ENCODE measurements around the gene SPAG6.

Gene SPAG6

DNA sequence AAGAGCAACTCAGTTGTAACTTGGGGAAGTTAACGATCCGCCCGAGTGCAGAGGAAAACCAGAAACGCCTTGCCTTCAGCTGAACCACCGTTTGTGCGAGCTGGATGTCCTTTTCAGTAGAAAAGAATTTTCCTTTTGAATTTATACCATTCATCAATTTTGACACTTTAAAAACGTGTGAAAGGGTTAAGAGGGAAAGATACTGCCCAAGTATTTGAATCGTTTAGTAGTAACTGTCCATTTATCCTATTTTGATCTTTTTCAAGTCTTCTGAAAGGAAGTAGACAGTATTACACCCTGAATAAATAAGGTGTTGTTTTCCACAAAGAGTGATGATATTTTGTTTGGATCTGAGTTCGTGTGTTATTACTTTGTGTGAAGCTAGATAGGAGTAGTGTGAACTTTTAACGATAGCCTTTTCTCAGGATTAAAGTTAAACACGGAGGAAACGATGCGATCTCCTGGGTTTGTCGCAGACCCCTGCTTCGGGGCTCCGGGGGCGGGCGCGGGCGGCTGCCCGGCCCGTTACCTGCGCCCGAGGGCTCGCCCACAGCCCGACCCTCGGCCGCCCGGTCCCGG, 25.2 kb upstream of the SPAG6 start:
- peaks cover 5% of the 10 kb centered on the region for H3K27me3 ChIP-seq (ENCODE audit: insufficient read depth, poor library complexity, severe bottlenecking)
- peak overlapping the region; percentile 57 for H3K27ac ChIP-seq (replicated peaks)

GRCh38 chr10:22320591-22321155, 24.6 kb upstream of the SPAG6 start, which contains the start of gene BMI1:
TSS of gene BMI1 (plus strand) at chr10:22321099. CDS start at chr10:22326450, 5,351 bp downstream.
- peak within 1 kb of the TSS; percentile 50 for H3K4me3 ChIP-seq (replicated peaks; ENCODE audit: insufficient read depth, low read length)
- peaks cover 5% of the 10 kb centered on the region for H3K27me3 ChIP-seq (ENCODE audit: insufficient read depth, poor library complexity, severe bottlenecking)
- peak in 1 of 2 experiments; percentile 45 for DNase-seq (ENCODE audit: low read depth in 1 of 2, low spot score in 1 of 2)
- TF ChIP-seq GABPA (IDR thresholded peaks at IDR 0.05; ENCODE audit: low read depth) (no peak), REST (IDR thresholded peaks at IDR 0.05; ENCODE audit: insufficient replicate concordance, low read depth) (no peak), CTCF (IDR thresholded peaks at IDR 0.05; ENCODE audit: insufficient read depth, low read length) (no peak), POLR2AphosphoS5 (IDR thresholded peaks at IDR 0.05; ENCODE audit: low read depth) (no peak), SPI1 (IDR thresholded peaks at IDR 0.05; ENCODE audit: borderline replicate concordance, low read depth) (no peak)
- peak within 1 kb of the TSS; percentile 80 for H3K27ac ChIP-seq (replicated peaks)

More for the DNA sequence above, 25.2 kb upstream of the SPAG6 start:
- no peak for DNase-seq (ENCODE audit: low read depth in 1 of 2, low spot score in 1 of 2)
- H3K4me3 ChIP-seq (replicated peaks; ENCODE audit: insufficient read depth, low read length) = peak overlapping the region; percentile 20
- TF ChIP-seq SPI1 (IDR thresholded peaks at IDR 0.05; ENCODE audit: borderline replicate concordance, low read depth) (no peak), REST (IDR thresholded peaks at IDR 0.05; ENCODE audit: insufficient replicate concordance, low read depth) (no peak), CTCF (IDR thresholded peaks at IDR 0.05; ENCODE audit: insufficient read depth, low read length) (no peak), POLR2AphosphoS5 (IDR thresholded peaks at IDR 0.05; ENCODE audit: low read depth) (no peak), GABPA (IDR thresholded peaks at IDR 0.05; ENCODE audit: low read depth) (no peak)

GRCh38 chr10:22321156-22321923, 24.0 kb upstream of the SPAG6 start:
- Histone ChIP-seq H3K27ac (replicated peaks) (peak overlapping the region; percentile 80), H3K4me3 (replicated peaks; ENCODE audit: insufficient read depth, low read length) (peak overlapping the region; percentile 46), H3K27me3 (ENCODE audit: insufficient read depth, poor library complexity, severe bottlenecking) (peaks cover 5% of the 10 kb centered on the region)
- peak in 1 of 2 experiments; percentile 22 for DNase-seq (ENCODE audit: low read depth in 1 of 2, low spot score in 1 of 2)
- TF ChIP-seq REST (IDR thresholded peaks at IDR 0.05; ENCODE audit: insufficient replicate concordance, low read depth) = no peak
- no peak for TF ChIP-seq CTCF (IDR thresholded peaks at IDR 0.05; ENCODE audit: insufficient read depth, low read length)
- TF ChIP-seq GABPA (IDR thresholded peaks at IDR 0.05; ENCODE audit: low read depth) = no peak
- TF ChIP-seq SPI1 (IDR thresholded peaks at IDR 0.05; ENCODE audit: borderline replicate concordance, low read depth) = no peak
- peak; percentile 44; the same call in 1 of the 2 replicates for TF ChIP-seq POLR2AphosphoS5 (IDR thresholded peaks at IDR 0.05; ENCODE audit: low read depth)

All from HL-60 (cell line).